ENCODE data around the gene KLF13.

- TF ChIP-seq CTCF (conservative IDR thresholded peaks at IDR 0.05) (no peak), ZFX (IDR thresholded peaks at IDR 0.05) (no peak)
Observed at GRCh38 chr15:31352339-31352751, 25.7 kb downstream of the KLF13 start.
